Parathyroid adenoma (tissue), 2 donors: ENCODE data around the gene GPC1.

Experiments
- H2AFZ ChIP-seq: fragments of 300-600 bp; sonication (generic); one replicate; pipeline ENCODE4 v1.7.0; 2017; ENCODE audit warnings: antibody characterized with exemption, mild to moderate bottlenecking
- H3K27ac ChIP-seq: fragments of 300-600 bp; sonication (generic); one replicate; pipeline ENCODE4 v1.7.0; 2017
- H3K27me3 ChIP-seq: fragments of 300-600 bp; sonication (generic); one replicate; pipeline ENCODE4 v1.7.0; 2017; ENCODE audit warnings: low read length; ENCODE audit not compliant: control insufficient read depth, insufficient read depth
- H3K36me3 ChIP-seq: fragments of 300-600 bp; sonication (generic); one replicate; pipeline ENCODE4 v1.7.0; 2017; ENCODE audit warnings: low read length; ENCODE audit not compliant: control insufficient read depth, insufficient read depth
- H3K4me1 ChIP-seq: fragments of 300-600 bp; sonication (generic); one replicate; pipeline ENCODE4 v1.7.0; 2017; ENCODE audit warnings: control low read depth
- H3K4me2 ChIP-seq: fragments of 300-600 bp; sonication (generic); one replicate; pipeline ENCODE4 v1.7.0; 2017; ENCODE audit warnings: low read length
- H3K4me3 ChIP-seq: fragments of 300-600 bp; sonication (generic); one replicate; pipeline ENCODE4 v1.7.0; 2017; ENCODE audit warnings: low read depth, low read length
- H3K79me2 ChIP-seq: fragments of 300-600 bp; sonication (generic); one replicate; pipeline ENCODE4 v1.7.0; 2017; ENCODE audit warnings: control low read depth
- H3K9ac ChIP-seq: fragments of 300-600 bp; sonication (generic); one replicate; pipeline ENCODE4 v1.7.0; 2017; ENCODE audit warnings: mild to moderate bottlenecking
- H3K9me3 ChIP-seq: fragments of 300-600 bp; sonication (generic); one replicate; pipeline ENCODE4 v1.7.0; 2017; ENCODE audit warnings: low read length; ENCODE audit not compliant: control insufficient read depth
- CTCF ChIP-seq: fragments of 300-600 bp; sonication (generic); IDR thresholded peaks from one replicate; pipeline ENCODE4 v1.7.0; 2017; ENCODE audit warnings: antibody characterized with exemption, mild to moderate bottlenecking
- donor health status: primary hyperparathyroidism.

The GPC1 gene

GRCh38 chr2:240401308-240401707 lies 34.2 kb upstream of the GPC1 start:
- H3K9me3 ChIP-seq, result no peaks in the 10 kb centered on the region
- H3K9ac ChIP-seq, result no peak overlapping the region
- H3K36me3 ChIP-seq, result no peaks in the 10 kb centered on the region
- no peak overlapping the region for H3K4me2 ChIP-seq
- TF ChIP-seq CTCF, result no peak
- H3K4me3 ChIP-seq, result no peak overlapping the region
- H3K79me2 ChIP-seq, result no peaks in the 10 kb centered on the region
- H3K27me3 ChIP-seq, result no peaks in the 10 kb centered on the region
- H3K4me1 ChIP-seq, result no peaks in the 10 kb centered on the region
- no peak overlapping the region for H2AFZ ChIP-seq
- no peak overlapping the region for H3K27ac ChIP-seq

- Histone ChIP-seq H3K27ac (no peak overlapping the region), H3K79me2 (no peaks in the 10 kb centered on the region), H3K27me3 (no peaks in the 10 kb centered on the region), H3K9me3 (no peaks in the 10 kb centered on the region), H2AFZ (no peak overlapping the region), H3K4me3 (no peak overlapping the region), H3K36me3 (no peaks in the 10 kb centered on the region), H3K4me1 (no peaks in the 10 kb centered on the region), H3K9ac (no peak overlapping the region), H3K4me2 (no peak overlapping the region)
- TF ChIP-seq CTCF, result no peak
Observed at GRCh38 chr2:240401781-240402551, 33.5 kb upstream of the GPC1 start.

GRCh38 chr2:240402566-240403272 lies 32.7 kb upstream of the GPC1 start:
- no peak for TF ChIP-seq CTCF
- H3K9ac ChIP-seq, result no peak overlapping the region
- H3K27me3 ChIP-seq, result no peaks in the 10 kb centered on the region
- H3K4me2 ChIP-seq, result no peak overlapping the region
- no peaks in the 10 kb centered on the region for H3K9me3 ChIP-seq
- H3K36me3 ChIP-seq, result no peaks in the 10 kb centered on the region
- H3K27ac ChIP-seq, result no peak overlapping the region
- no peaks in the 10 kb centered on the region for H3K79me2 ChIP-seq
- H3K4me3 ChIP-seq, result no peak overlapping the region
- H3K4me1 ChIP-seq, result no peaks in the 10 kb centered on the region
- no peak overlapping the region for H2AFZ ChIP-seq

- Histone ChIP-seq H3K36me3 (no peaks in the 10 kb centered on the region), H3K9ac (no peak overlapping the region), H3K27ac (no peak overlapping the region), H2AFZ (no peak overlapping the region), H3K9me3 (no peaks in the 10 kb centered on the region), H3K4me3 (no peak overlapping the region), H3K27me3 (no peaks in the 10 kb centered on the region), H3K79me2 (no peaks in the 10 kb centered on the region), H3K4me2 (no peak overlapping the region), H3K4me1 (no peaks in the 10 kb centered on the region)
- TF ChIP-seq CTCF, result no peak
Observed at GRCh38 chr2:240403396-240404104, 31.9 kb upstream of the GPC1 start.
